Chondrocyte (in vitro differentiated cells): ENCODE measurements around the gene CYP3A7. TPM values are rescaled to one million over a fixed set of nuclear protein-coding genes. Genes with fewer than 3 reads are reported as not detected.

Experiments used
- DNase-seq: peaks from one replicate; pipeline ENCODE4 v3.0.0; 2021; ENCODE audit warnings: mixed read lengths, low spot score
- H3K27ac Mint-ChIP-seq: one replicate; pipeline ENCODE4 v1.8.0; 2021; ENCODE audit warnings: mild to moderate bottlenecking, moderate library complexity, mixed read lengths; ENCODE audit not compliant: unreplicated experiment
- H3K27me3 Mint-ChIP-seq: 2 replicates; pipeline ENCODE4 v1.8.0; 2021; ENCODE audit warnings: low read depth, mixed read lengths
- H3K36me3 Mint-ChIP-seq: 2 replicates; pipeline ENCODE4 v1.8.0; 2021; ENCODE audit warnings: low read depth, mixed read lengths
- H3K4me1 Mint-ChIP-seq: 2 replicates; pipeline ENCODE4 v1.8.0; 2021; ENCODE audit warnings: low read depth, mild to moderate bottlenecking, mixed read lengths
- H3K4me3 Mint-ChIP-seq: one replicate; pipeline ENCODE4 v1.8.0; 2021; ENCODE audit warnings: mild to moderate bottlenecking, moderate library complexity, mixed read lengths; ENCODE audit not compliant: unreplicated experiment
- H3K9me3 Mint-ChIP-seq: 2 replicates; pipeline ENCODE4 v1.8.0; 2021; ENCODE audit warnings: low read depth, mixed read lengths
- CTCF ChIP-seq: fragments of 200-600 bp; sonication (generic); IDR thresholded peaks from 2 replicates; pipeline ENCODE4 v1.5.0; 2021; ENCODE audit warnings: antibody characterized with exemption, mild to moderate bottlenecking, moderate library complexity
- total RNA-seq: library from RNA; stranded (reverse); gene quantifications from 3 replicates; pipeline ENCODE4 v1.2.1, GENCODE V29; 2021

Gene CYP3A7
- total RNA-seq, 1 donor from 2014 or later, result not detected

- Mint-ChIP-seq H3K9me3 (peaks cover 1% of the 10 kb centered on the region), H3K27ac (no peak overlapping the region), H3K4me3 (no peak overlapping the region), H3K27me3 (no peaks in the 10 kb centered on the region), H3K4me1 (peaks cover 3% of the 10 kb centered on the region), H3K36me3 (peaks cover under 1% of the 10 kb centered on the region)
- DNase-seq, result no peak
- TF ChIP-seq CTCF, result no peak
Measured at GRCh38 chr7:99674995-99675742, 59.8 kb downstream of the CYP3A7 start.

- DNase-seq, result no peak
- Mint-ChIP-seq H3K4me1 (no peaks in the 10 kb centered on the region), H3K4me3 (no peak overlapping the region), H3K27me3 (no peaks in the 10 kb centered on the region), H3K9me3 (no peaks in the 10 kb centered on the region), H3K27ac (no peak overlapping the region), H3K36me3 (no peaks in the 10 kb centered on the region)
- TF ChIP-seq CTCF, result no peak
Measured at GRCh38 chr7:99672573-99672972, 62.4 kb downstream of the CYP3A7 start.

GRCh38 chr7:99669782-99670181 is 65.2 kb downstream of the CYP3A7 start:
- Mint-ChIP-seq H3K9me3 (peaks cover 6% of the 10 kb centered on the region), H3K27ac (no peak overlapping the region), H3K27me3 (no peaks in the 10 kb centered on the region), H3K4me3 (no peak overlapping the region), H3K4me1 (no peaks in the 10 kb centered on the region), H3K36me3 (peaks cover 2% of the 10 kb centered on the region)
- no peak for TF ChIP-seq CTCF
- no peak for DNase-seq

GRCh38 chr7:99668541-99668940 is 66.5 kb downstream of the CYP3A7 start:
- TF ChIP-seq CTCF, result no peak
- Mint-ChIP-seq H3K4me3 (no peak overlapping the region), H3K9me3 (peaks cover 18% of the 10 kb centered on the region), H3K4me1 (no peaks in the 10 kb centered on the region), H3K27ac (no peak overlapping the region), H3K36me3 (peaks cover 9% of the 10 kb centered on the region), H3K27me3 (no peaks in the 10 kb centered on the region)
- DNase-seq, result no peak

- Mint-ChIP-seq H3K27me3 (no peaks in the 10 kb centered on the region), H3K9me3 (peaks cover 22% of the 10 kb centered on the region), H3K27ac (no peak overlapping the region), H3K36me3 (peaks cover 9% of the 10 kb centered on the region), H3K4me1 (no peaks in the 10 kb centered on the region), H3K4me3 (no peak overlapping the region)
- no peak for TF ChIP-seq CTCF
- no peak for DNase-seq
Measured at GRCh38 chr7:99667179-99667578, 67.8 kb downstream of the CYP3A7 start.
